GM19023 (cell line): ENCODE data around the gene PTGIS.
"Not testable (repeated sequence)": the region's sequence is repeated elsewhere in the genome, so short reads cannot be mapped to it uniquely, and the experiment has no call there.

ENCODE experiments used
- ATAC-seq: cut with Tn5 transposase; IDR thresholded peaks from one replicate; pipeline ENCODE4 v1.9.1; 2021; ENCODE audit warnings: mild to moderate bottlenecking, moderate library complexity; ENCODE audit not compliant: unreplicated experiment

The PTGIS gene

DNA sequence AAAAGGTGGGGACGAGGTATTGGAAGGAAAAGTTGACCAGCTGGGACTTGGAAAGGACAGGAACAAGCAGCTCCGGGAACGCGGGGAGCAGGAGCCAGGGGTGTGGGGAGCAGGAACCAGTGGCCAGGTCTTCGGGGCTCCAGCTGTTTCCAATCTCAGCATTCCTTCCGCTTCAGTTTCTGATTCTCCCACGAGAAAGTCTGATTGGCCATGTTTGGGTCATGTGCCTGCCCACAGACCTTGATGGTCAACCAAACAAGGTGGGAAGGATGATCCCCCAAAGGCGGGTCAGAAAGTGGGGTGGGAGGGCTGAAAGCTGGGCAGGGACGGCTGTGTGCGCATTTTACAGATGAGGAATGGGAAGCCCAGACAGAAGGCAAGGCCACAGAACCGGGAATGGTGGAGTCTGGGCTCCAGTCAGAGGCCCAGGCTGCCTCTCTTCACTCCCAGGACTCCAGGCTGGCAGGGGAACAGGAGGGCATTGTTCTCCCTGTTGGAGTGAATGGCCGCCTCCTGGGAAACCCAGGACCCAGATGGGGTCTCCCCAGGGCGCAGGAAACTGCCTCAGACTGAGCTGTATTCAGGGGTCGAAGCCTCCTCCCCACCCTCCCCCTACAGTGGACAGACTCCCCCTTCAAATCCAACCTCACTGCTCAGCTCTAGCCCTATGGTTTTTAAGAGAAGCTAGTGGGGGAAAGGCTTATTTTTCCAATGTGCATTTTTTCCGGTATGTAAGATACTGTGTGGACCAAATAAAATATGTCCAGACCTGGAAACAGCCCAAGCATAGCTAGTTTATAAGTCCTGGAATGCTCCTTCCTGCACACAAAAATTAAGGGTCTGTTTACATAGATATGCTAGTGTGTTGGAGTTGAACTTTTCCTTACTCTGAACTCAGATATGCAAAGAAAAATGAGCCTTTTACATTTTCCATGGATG, 12.2 kb upstream of the PTGIS start:
- ATAC-seq = no peak

DNA sequence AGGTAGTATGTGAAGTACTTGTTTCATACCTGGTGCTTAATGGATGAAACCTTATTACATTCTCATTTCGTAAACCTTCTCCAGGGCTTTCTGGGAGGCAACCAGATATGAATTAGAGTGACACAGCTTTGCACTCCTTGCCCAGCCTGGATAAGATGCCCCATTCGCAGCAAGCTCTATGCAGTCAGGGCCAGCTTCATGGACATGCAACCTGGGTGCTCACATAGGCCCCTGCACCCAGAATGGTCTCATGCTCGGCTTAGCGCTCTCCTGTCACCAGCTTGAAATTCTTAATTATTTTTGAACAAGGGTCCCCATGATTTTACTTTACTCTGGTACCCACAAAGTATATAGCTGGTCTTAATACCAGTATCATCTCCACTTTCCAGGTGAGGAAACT, 11.3 kb upstream of the PTGIS start:
- no peak for ATAC-seq

DNA sequence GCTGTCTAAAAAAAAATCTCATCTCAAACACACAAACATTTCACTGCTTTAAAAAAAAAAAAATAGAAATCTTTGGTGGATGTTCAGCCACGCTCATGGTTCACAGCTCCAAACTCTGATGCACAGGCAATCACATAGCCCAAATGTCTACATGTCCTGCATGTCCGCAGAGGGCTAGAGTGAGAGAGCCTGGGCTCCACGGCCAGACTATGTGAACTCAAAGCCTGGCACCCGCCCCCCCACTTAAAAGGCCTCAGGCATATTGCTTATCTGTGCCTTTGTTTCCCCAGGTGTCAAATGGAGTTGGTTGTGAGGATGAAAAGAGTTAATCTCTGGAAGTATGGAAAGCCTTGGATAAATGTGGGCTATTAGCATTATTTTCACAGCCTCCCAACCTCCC, 10.5 kb upstream of the PTGIS start:
- no peak for ATAC-seq

DNA sequence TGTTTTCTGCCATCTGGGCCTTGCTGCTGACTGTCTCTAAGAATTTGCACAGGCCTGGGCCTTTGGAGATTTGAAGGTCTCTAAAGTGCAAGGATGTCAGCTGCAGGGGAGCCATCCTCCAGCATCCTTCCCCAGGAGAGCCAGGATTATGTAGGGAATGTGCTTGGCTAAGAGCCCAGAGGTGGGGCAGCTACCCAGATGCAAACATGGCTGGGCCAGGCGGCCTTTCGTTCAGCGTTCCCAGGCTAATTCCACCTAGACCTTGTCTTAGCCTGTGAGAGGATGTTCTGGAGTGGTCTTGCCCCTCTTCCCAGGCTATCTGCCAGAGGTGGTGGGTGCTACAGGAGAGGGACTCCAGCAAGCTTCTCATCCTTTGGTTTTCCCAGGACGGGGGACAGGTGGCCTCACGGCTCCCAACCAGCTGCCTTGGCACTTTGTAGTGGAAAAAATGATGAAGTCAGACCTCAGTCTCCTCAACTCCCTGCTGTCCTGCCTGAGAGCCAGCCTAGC, 7.7 kb upstream of the PTGIS start:
- ATAC-seq = no peak

DNA sequence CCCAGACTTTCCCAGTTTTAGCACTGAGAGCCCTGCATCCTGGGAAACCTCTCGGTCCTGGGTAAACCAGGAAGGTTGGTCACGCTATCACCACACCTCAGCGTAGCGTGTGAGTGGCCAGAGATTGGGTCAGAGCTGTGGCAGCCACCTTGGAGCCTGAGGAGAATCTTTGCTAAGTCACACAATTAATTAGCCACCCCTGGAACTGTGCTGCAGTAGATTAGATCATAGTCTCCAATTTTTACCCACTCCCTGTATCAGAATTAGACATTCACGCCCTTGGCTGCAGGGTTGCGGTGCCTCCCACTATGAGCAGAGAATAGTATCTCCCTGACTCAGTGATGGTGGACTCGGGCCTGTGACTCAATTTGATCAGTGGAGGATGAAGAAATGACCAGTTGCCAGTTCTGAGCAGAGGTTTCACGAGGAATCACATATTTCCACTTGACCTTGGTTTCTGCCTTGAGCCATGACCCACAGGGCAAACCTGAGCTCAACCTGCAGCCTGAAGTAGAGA, 6.0 kb upstream of the PTGIS start:
- no peak for ATAC-seq

DNA sequence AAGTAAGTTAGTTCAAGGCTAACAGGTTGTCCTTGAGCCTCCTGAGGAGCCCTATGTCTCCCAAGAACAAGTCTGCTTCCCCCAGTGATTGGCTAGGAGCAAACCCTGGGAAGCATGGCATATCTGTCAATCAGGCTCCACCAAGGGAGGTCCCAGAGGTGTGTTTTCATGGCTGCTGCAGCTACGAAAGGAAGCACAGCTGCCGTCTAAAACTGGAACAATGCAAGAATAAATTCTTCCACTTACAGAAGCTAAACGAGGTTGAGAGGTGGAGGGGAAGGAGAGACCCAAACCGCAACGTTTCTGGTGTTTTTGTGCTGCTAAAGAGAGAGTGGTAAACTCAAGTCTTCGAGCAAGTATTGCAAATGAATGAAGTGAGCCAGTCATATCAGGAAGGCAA, 4.9 kb upstream of the PTGIS start:
- ATAC-seq = no peak

DNA sequence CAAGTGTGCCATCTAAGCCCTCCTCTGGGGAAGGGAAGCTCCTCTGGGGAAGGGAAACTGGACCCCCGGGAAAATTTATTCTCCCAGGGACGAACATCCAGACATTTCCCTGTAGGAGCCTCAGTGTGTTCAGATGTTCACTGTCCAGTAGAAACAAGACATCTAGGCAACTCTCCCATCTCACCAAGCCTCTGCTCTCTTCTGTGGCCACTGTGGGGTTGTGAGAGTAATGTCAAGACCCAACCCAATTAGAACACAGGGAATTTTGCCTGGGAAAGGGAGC, 3.6 kb upstream of the PTGIS start:
- ATAC-seq = no peak

DNA sequence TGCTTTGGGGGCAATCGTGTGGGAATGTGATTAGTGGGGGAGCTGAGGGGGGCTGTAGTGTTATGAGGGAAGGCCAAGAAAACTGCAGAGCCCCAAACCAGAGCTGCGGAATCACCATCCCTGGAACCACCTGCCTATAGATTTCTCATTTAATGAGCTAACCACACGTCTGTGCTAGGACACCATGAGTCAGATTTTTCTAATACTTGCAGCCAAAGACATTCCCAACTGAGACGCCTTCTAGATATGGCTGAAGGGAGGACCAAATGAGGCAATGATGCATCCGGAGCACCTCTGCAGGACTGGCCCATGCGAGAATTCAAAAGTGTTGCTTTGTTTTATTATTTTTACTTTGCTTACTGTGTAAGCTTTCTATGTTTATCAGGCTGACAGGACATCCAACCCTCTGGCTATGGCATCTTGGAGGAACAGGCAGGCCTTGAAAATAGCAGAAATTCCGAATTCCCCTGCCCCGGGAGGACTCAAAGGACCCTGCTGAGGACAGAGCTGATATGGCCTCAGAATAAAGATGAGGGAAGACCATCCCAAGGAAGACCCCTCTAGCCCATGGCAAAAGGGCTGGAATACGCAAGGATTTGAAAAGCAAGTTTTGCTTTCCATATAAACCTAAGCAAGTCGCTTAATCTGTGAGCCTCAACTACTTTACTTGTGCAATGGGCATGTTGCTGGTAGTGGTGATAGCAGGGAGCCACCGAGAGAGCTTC, 3.1 kb upstream of the PTGIS start:
- ATAC-seq = no peak

DNA sequence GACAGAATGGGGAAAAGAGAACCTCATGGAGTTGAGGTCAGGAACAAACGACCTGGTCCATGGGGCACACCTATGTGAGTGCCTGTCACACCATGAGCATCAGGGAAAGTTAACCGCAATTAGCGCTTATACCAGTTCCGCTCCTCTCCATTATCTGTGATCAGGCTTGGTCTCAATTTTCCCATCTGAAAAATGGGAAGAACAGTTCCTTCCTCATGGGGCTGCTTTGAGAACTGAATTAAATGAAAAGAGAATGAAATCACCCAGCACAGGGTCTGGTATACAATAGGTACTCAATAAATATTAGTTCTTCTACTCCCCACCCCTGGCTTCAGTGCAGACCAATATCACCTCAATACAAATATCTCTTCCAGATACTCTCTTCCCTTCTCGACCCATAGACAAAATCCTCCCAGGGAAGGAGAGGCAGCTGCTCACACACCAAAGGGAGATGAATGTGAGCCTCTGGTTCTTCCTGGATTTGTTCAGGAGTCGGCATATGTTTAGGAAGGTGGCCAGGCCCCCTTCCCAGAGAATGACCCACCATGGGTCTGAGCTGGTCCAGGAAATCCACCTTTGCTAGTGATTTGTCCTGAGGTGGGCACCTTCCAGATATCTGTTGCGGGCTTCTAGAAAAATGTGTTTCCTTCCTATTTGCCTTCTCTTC, 2.4 kb upstream of the PTGIS start:
- no peak for ATAC-seq

DNA sequence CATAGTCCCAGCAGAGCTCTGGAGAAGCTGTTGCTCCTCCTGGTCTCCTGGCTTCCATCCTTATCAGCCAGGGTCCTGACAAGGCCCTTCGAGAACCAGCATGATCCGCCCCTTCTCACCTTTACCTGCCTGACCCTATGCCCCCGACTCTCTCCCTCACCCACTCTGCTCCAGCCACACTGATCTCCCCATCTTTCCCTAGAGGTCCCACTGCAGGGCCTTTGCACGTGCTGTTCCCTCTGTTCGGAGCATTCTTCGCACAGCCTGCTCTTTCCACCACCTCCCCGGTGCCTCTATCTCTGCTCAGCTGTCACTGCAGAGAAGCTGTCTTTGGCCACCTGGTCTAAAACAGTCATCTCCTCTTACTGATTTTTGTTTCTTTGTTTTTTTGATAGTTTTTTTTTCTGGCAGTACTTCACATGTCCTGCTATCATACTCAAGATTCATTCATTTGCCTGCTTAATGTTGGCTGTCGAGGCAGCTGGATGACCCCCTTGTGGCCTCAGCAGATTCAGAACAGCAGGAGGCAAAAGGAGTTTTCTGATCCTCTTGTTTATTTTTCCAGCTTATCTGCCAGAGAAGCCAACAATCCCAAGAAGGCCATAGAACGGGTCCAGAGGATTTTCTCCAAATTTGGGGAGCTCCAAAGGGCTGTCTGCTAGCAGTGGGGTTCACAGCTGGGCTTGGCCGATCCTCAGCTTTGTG, 1.6 kb upstream of the PTGIS start:
- no peak for ATAC-seq

DNA sequence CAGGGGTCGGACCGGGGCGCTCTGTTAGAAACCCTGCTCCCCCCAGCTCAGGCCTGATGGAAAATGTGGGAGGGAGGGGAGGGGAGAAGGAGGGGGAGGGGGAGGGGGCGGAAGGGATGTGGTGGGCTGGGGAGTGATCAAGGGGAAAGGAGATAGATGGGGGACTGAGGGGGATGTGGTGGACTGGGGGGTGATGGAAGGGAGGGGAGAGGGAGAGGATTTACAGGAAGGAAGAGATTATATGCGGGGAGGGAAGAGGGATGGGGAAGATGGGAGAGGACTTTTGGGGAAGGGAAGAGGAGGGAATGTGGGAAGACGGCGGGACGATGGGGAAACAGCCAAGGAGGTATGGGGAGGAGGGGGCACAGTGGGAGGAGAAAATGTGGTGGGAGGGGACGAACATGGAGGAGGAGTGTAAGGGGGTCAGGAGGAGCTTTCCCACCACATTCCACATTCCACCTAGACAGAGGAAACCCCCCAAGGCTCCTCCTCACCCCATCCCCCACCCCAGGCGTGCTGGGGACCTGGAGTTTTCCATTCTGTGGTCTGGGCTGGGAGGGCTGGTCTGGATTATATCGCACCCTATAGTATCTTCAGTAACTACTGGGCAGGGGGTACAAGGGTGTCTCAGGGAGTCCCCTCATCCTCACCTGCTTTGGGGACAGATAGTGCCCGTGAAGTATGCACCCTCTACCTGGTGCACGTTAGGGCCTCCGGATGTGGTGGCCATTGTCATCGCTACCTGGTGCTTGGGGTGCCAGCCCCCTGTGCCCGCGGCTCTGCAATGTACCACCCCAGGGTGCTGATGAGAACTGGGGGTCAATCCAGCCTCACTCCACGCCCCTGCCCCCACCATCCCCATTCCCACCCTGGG, 578 bp upstream of the PTGIS start:
- ATAC-seq = no peak

DNA sequence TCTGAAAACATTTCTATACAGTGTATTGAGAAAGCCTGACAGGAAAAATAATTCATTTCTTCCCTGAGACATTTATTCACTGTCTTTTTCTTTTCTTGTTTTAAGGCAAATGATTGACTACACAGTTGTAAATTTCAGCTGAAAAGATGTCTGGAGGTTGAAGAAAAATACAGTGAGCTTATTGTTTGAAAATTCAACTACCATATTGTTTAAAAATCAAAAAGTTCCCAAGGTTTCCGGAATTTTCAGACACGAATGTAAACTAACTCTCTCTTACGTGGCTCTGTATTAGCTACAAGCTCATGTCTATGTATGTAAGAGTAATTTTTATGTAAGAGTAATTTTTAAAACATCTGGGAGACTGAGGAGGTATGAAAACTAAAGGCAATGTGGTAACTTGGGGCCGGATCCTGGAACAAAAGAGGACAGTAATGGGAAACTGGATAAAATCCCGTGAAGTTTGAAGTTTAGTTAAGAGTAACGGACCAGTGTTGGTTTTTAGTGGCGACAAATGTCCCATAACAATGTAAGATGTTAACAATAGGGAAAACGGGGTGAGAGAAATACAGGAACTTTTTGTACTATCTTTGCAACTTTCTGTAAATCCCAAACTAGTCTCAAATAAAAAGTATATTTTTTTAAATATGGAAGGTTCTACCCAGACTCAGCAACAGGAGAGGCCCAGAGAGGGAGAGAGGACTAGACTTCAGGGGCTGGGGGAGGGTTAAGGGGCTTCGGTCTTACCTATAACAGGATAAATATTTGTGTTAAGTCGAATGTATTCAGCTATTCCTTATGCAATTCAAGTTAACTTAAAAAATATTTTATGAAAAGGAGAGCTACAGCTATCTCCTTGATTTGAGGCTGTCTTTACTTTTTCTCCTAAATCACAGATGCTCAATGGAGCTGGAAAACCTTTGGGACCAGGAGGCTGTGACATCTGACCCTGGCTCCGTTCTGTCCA, 1.3 kb downstream of the PTGIS start:
- no peak for ATAC-seq

DNA sequence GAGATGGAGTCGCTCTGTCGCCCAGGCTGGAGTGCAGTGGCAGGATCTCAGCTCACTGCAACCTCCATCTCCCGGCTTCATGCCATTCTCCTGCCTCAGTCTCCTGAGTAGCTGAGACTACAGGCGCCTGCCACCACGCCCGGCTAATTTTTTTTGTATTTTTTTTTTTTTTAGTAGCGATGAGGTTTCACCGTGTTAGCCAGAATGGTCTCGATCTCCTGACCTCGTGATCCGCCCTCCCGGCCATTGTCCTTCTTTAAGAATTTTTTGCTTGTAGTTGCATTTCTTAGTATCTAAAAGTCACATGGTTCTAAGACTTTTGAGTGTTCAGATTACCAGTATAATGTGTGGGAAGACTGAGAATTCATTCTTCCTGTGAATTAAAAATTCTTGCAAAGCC, 2.9 kb downstream of the PTGIS start:
- not testable (repeated sequence) for ATAC-seq

DNA sequence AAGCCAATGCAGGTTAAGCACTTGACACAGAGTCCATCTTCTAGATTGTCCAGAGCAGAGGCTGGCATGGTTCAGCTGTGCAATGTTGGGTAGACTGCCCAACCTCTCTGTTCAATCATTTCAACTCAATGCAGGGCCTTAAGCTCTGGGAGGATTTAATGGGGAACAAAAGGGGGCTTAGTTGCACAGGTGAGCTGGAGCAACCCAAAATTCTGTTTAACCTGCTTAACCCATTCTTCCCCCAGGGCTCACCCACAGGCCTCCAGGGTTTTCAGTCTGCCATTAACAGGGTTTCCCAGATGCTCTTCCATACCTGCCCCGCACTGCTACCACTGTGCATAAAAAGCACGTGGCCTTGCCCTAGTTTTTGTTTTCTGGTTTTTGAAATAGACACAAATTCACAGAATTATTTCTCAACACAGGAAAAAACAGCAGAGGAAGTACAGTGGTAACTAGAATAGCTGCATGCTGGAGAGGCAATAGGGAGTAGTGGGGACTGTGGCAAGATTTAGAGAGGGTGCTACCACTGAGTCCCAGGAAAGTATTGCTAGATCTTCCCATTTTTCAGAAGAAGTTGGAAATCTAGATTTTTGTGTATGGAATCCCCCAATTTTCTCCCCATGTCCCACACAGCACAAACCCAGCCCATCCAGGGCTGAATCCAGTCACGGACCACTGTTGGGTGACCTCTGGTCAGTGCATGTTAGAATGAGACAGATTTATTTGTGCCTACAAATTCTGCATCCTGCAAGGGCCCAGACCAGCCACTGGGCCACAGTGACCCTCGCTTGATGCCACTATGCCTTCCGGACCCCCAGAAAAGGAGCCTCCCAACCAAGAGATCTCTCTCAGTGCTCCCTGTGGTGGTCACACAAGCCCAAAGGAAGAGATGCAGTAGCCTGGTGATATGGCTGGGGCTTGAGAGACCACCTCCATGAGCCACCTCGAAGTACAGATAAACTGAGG, 4.6 kb downstream of the PTGIS start:
- no peak for ATAC-seq

DNA sequence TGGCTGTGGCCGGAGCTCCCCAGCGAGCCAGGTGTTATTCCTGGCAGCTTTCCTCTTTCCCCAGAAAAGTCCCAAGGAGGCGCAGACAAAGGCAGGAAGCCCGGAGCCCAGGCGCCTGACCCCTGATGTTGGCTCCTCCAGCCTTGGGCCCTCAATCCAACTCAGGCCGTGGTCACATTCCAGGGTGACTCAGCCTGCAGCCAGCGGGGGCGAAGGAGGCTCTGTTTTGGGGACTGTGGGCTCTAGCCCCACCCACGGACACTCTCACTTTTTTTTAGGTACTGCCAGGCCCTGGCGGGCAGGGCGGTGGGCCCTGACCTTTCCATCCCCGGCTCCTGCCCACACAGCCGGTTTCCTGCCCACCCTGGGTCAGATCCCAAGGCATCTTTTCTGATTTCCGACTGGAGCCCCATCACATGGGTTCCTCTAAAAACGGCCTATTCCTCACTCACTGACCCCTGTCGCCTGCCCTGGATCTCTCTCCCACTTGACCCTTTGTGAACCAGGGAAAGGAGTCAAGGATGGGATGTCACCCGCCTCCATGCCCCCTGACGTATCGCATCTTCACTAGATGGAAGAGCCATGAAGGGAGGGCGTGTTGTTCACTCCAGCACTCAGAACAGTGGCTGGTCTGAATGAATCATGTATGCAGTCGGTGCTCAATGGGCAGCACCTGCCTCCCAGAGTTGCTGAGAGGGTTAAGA, 5.5 kb downstream of the PTGIS start:
- no peak for ATAC-seq

DNA sequence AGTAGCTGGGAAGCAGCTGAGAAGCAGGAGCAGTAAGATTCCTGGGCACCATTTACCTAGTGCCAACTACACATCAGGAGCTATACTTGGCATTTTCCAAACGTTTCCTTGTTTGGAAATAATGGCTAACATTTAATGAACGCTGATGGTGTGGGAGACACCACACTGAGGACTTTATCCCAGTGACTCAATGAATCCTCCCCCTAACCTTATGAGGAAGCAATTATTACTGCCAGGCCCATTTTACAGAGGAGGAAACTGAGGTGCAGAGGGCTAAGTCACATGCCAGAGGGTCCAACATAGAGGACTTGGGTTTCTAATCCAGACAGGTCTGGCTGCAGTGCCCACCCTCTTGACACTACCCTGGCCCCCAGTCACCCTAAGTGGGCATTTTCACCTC, 6.1 kb downstream of the PTGIS start:
- ATAC-seq = no peak

DNA sequence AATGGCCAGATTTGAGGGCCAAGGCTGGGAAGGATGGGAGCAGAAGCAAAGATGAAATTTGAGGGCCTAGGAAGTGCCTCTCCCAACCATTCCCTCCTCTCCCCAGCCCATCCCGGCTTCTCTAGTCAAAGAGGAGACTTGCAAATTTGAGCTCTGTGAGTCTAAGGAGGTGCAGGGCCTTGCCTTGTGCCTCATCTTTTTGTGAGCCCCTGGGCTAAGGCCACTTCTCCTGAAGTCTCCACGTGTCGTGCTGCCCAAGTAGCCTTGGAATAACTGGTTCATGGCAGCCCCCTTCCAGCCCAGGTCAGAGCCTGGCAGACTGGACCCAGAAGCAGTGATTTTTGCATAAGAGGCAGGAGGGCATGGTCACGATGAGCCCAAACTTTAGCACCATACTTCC, 6.7 kb downstream of the PTGIS start:
- no peak for ATAC-seq
